Astrocyte (in vitro differentiated cells and primary cell): ENCODE results near the gene YKT6. TPM values are rescaled to one million over a fixed set of nuclear protein-coding genes. Genes with fewer than 3 reads are reported as not detected.

Experiments
- DNase-seq: peaks from one replicate; pipeline ENCODE4 v3.0.0-alpha.2; 2010; ENCODE audit warnings: low read depth
- FAIRE-seq: peaks from 2 replicates; lab custom pipeline; 2011; peaks lifted over from hg19 to GRCh38; lab: Jason Lieb, UNC
- H2AFZ ChIP-seq: 2 replicates; pipeline ENCODE4 v1.6.0; 2012; ENCODE audit warnings: low read depth, low read length, inconsistent platforms
- H3K27ac ChIP-seq: 2 replicates; pipeline ENCODE4 v1.5.1; 2011; ENCODE audit warnings: low read depth, low read length, inconsistent platforms
- H3K27me3 ChIP-seq: 2 replicates; pipeline ENCODE4 v1.6.0; 2011; ENCODE audit warnings: low read length, inconsistent platforms; ENCODE audit not compliant: insufficient read depth
- H3K36me3 ChIP-seq: 2 replicates; pipeline ENCODE4 v1.5.1; 2011; ENCODE audit warnings: low read length, inconsistent platforms; ENCODE audit not compliant: insufficient read depth
- H3K4me1 ChIP-seq: 2 replicates; pipeline ENCODE4 v1.5.1; 2011; ENCODE audit warnings: low read length, inconsistent platforms; ENCODE audit not compliant: insufficient read depth
- H3K4me2 ChIP-seq: 2 replicates; pipeline ENCODE4 v1.6.0; 2012; ENCODE audit warnings: low read length, inconsistent platforms
- H3K4me3 ChIP-seq: 2 replicates; pipeline ENCODE4 v1.5.1; 2011; ENCODE audit warnings: low read depth, mild to moderate bottlenecking, low read length, inconsistent platforms; ENCODE audit not compliant: insufficient read depth
- H3K79me2 ChIP-seq: 2 replicates; pipeline ENCODE4 v1.6.0; 2012; ENCODE audit warnings: mild to moderate bottlenecking, low read length, inconsistent platforms; ENCODE audit not compliant: insufficient read depth
- H3K9ac ChIP-seq: 2 replicates; pipeline ENCODE4 v1.6.0; 2012; ENCODE audit warnings: mild to moderate bottlenecking, low read length, inconsistent platforms
- H3K9me3 ChIP-seq: 2 replicates; pipeline ENCODE4 v1.5.1; 2012; ENCODE audit warnings: low read depth, mild to moderate bottlenecking, low read length, inconsistent platforms; ENCODE audit not compliant: insufficient read depth
- H4K20me1 ChIP-seq: 2 replicates; pipeline ENCODE4 v1.6.0; 2012; ENCODE audit warnings: low read length, inconsistent platforms; ENCODE audit not compliant: insufficient read depth
- H3K27ac Mint-ChIP-seq: one replicate; pipeline ENCODE4 v1.8.0; 2021; ENCODE audit warnings: mild to moderate bottlenecking, mixed read lengths; ENCODE audit not compliant: unreplicated experiment
- H3K27me3 Mint-ChIP-seq: one replicate; pipeline ENCODE4 v1.8.0; 2021; ENCODE audit warnings: low read depth, mixed read lengths; ENCODE audit not compliant: unreplicated experiment
- H3K36me3 Mint-ChIP-seq: one replicate; pipeline ENCODE4 v1.8.0; 2021; ENCODE audit warnings: low read depth, mixed read lengths; ENCODE audit not compliant: unreplicated experiment
- H3K4me1 Mint-ChIP-seq: one replicate; pipeline ENCODE4 v1.8.0; 2021; ENCODE audit warnings: low read depth, mixed read lengths; ENCODE audit not compliant: unreplicated experiment
- H3K4me3 Mint-ChIP-seq: one replicate; pipeline ENCODE4 v1.8.0; 2021; ENCODE audit warnings: mild to moderate bottlenecking, moderate library complexity, mixed read lengths; ENCODE audit not compliant: unreplicated experiment
- H3K9me3 Mint-ChIP-seq: one replicate; pipeline ENCODE4 v1.8.0; 2021; ENCODE audit warnings: mild to moderate bottlenecking, mixed read lengths; ENCODE audit not compliant: unreplicated experiment
- EZH2 ChIP-seq: IDR thresholded peaks from 2 replicates; pipeline ENCODE4 v1.6.1; 2012; ENCODE audit warnings: mild to moderate bottlenecking, low read length, inconsistent platforms; ENCODE audit not compliant: insufficient read depth
- total RNA-seq: library from RNA; stranded (reverse); gene quantifications from 2 replicates; pipeline ENCODE4 v1.2.1, GENCODE V29; 2021
- TF ChIP-seq, protein P1 (sequence below): IDR thresholded peaks from 2 replicates; pipeline ENCODE4 v1.5.1; 2011; ENCODE audit warnings: low read depth, mild to moderate bottlenecking, inconsistent platforms, low read length, moderate library complexity; ENCODE audit not compliant: insufficient read depth

Gene YKT6
- total RNA-seq, 1 donor from 2014 or later = 216 TPM

DNA sequence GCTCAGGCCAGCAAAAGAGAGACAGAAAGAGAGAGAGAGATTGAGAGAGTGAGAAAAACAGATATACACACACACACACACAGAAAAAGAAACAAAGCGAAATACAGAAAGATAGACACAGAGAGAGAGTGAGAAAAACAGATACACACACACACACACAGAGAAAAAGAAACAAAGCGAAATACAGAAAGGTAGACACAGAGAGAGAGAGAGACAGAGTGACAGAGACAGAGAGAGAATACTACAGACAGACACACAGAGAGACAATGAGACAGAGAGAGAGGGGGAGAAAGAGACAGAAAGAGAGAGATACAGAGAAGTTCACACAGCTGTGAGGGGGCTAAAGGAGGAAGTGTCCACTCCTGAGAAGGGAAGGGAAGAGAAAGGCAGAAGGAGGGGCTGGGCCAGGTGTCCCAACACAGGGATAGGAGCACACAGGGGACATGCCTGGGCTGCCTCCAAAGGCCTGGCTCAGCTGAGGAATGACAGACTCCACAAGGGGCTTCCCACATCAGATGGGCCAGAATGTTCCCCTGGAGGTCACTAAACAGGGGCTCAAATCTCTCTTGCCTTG, 15.8 kb upstream of the YKT6 start:
- Histone ChIP-seq H3K27me3 (no peaks in the 10 kb centered on the region), H3K36me3 (no peaks in the 10 kb centered on the region), H3K4me1 (peaks cover 18% of the 10 kb centered on the region), H3K4me2 (peak overlapping the region; percentile 83), H3K79me2 (no peaks in the 10 kb centered on the region), H2AFZ (peak overlapping the region; percentile 60), H3K9me3 (peaks cover 10% of the 10 kb centered on the region), H3K4me3 (no peak overlapping the region), H3K27ac (peak overlapping the region; percentile 75), H3K9ac (peak overlapping the region; percentile 78), H4K20me1 (no peaks in the 10 kb centered on the region)
- Mint-ChIP-seq H3K4me1 (peaks cover 14% of the 10 kb centered on the region), H3K9me3 (peaks cover 12% of the 10 kb centered on the region), H3K36me3 (peaks cover 3% of the 10 kb centered on the region), H3K27me3 (peaks cover 13% of the 10 kb centered on the region), H3K27ac (peak overlapping the region; percentile 79), H3K4me3 (peak overlapping the region; percentile 17)
- FAIRE-seq (peak; percentile 39), DNase-seq (no peak)
- no peak for TF ChIP-seq EZH2
- TF ChIP-seq, protein P1, sequence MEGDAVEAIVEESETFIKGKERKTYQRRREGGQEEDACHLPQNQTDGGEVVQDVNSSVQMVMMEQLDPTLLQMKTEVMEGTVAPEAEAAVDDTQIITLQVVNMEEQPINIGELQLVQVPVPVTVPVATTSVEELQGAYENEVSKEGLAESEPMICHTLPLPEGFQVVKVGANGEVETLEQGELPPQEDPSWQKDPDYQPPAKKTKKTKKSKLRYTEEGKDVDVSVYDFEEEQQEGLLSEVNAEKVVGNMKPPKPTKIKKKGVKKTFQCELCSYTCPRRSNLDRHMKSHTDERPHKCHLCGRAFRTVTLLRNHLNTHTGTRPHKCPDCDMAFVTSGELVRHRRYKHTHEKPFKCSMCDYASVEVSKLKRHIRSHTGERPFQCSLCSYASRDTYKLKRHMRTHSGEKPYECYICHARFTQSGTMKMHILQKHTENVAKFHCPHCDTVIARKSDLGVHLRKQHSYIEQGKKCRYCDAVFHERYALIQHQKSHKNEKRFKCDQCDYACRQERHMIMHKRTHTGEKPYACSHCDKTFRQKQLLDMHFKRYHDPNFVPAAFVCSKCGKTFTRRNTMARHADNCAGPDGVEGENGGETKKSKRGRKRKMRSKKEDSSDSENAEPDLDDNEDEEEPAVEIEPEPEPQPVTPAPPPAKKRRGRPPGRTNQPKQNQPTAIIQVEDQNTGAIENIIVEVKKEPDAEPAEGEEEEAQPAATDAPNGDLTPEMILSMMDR = no peak

DNA sequence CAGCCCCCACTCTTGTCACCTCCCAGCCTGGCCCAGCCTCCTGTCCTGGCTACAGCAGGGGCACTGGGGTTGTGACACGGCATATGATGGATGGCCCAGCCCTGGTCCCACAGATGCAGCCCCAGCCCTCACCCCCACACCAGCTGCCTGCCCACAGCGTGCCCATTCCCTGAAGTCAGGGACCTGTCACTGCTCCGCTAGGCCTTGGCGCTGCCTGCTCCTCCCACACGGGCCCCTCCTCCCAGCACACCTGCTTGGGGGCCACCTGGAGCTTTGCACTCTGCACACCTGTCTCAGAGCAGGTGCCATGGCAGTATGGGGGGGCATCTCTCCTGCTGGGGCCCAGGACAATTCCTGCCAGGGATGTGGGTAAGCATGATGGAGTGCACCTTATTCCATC, 15.0 kb upstream of the YKT6 start:
- Histone ChIP-seq H3K36me3 (no peaks in the 10 kb centered on the region), H3K9me3 (peaks cover 10% of the 10 kb centered on the region), H3K4me2 (no peak overlapping the region), H3K9ac (no peak overlapping the region), H3K27me3 (no peaks in the 10 kb centered on the region), H3K4me1 (peaks cover 18% of the 10 kb centered on the region), H3K4me3 (no peak overlapping the region), H2AFZ (no peak overlapping the region), H3K27ac (no peak overlapping the region), H3K79me2 (no peaks in the 10 kb centered on the region), H4K20me1 (no peaks in the 10 kb centered on the region)
- peaks cover 16% of the 10 kb centered on the region for H3K27me3 Mint-ChIP-seq
- no peak for DNase-seq
- peaks cover 3% of the 10 kb centered on the region for H3K36me3 Mint-ChIP-seq
- no peak overlapping the region for H3K4me3 Mint-ChIP-seq
- H3K27ac Mint-ChIP-seq = no peak overlapping the region
- no peak for FAIRE-seq
- TF ChIP-seq EZH2 = no peak
- TF ChIP-seq, protein P1 = no peak
- H3K4me1 Mint-ChIP-seq = peaks cover 14% of the 10 kb centered on the region
- peaks cover 12% of the 10 kb centered on the region for H3K9me3 Mint-ChIP-seq

DNA sequence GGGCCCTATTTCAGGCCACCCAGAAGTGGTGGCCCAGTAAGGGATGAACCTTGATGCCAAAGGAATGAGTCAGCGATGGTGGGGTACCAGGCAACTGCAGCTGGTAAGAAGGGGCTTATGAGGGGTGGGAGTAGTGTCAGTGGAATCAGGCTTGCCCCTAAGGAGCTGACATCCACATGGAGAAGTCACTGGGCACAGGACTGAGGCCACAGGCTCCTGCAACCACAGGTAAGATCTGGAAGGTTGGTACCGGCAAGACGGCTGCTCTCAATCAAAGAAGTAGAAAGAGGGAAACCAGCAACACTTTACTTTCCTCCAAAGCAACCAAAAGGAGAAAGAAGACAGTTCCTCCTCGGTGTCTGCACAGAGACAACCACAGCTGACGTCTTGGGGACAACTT, 14.0 kb upstream of the YKT6 start:
- H4K20me1 ChIP-seq = no peaks in the 10 kb centered on the region
- H3K4me1 ChIP-seq = peaks cover 18% of the 10 kb centered on the region
- Mint-ChIP-seq H3K4me1 (peaks cover 14% of the 10 kb centered on the region), H3K36me3 (peaks cover 3% of the 10 kb centered on the region), H3K4me3 (no peak overlapping the region), H3K9me3 (peaks cover 12% of the 10 kb centered on the region), H3K27ac (no peak overlapping the region), H3K27me3 (peaks cover 10% of the 10 kb centered on the region)
- H3K36me3 ChIP-seq = no peaks in the 10 kb centered on the region
- no peak overlapping the region for H3K27ac ChIP-seq
- no peak for TF ChIP-seq EZH2
- TF ChIP-seq, protein P1 = no peak
- DNase-seq (no peak), FAIRE-seq (no peak)
- H2AFZ ChIP-seq = no peak overlapping the region
- H3K4me2 ChIP-seq = no peak overlapping the region
- peaks cover 10% of the 10 kb centered on the region for H3K9me3 ChIP-seq
- no peak overlapping the region for H3K4me3 ChIP-seq
- no peaks in the 10 kb centered on the region for H3K79me2 ChIP-seq
- H3K9ac ChIP-seq = no peak overlapping the region
- H3K27me3 ChIP-seq = no peaks in the 10 kb centered on the region
